GM12878 (cell line): ENCODE results near the gene PDE8B.

Experiments
- BRCA1 ChIP-seq: IDR thresholded peaks from 2 replicates; pipeline ENCODE4 v1.6.1; 2011; ENCODE audit warnings: low read depth, low read length, improper control_type of control experiment
- EGR1 ChIP-seq, 2 experiments: IDR thresholded peaks; 1 replicate in 1 of 2; 2 replicates in 1 of 2; pipeline ENCODE4 v1.6.1; 2011 to 2012; ENCODE audit warnings: low read depth in 2 of 2, low read length in 2 of 2, borderline replicate concordance in 1 of 2, mild to moderate bottlenecking in 1 of 2, moderate library complexity in 1 of 2
- ESRRA ChIP-seq: IDR thresholded peaks from 2 replicates; pipeline ENCODE4 v1.6.1; 2012; ENCODE audit warnings: mild to moderate bottlenecking, low read length, improper control_type of control experiment
- ETV6 ChIP-seq, 2 experiments: fragments of 450-650 bp in 1 of 2; IDR thresholded peaks in 1 of 2; conservative IDR thresholded peaks in 1 of 2; 2 replicates each; pipeline ENCODE4 v1.6.1; 2014; ENCODE audit warnings: antibody characterized with exemption in 1 of 2, borderline replicate concordance in 1 of 2, low read depth in 1 of 2, mild to moderate bottlenecking in 1 of 2, moderate library complexity in 1 of 2
- KDM1A ChIP-seq: fragments of 200-600 bp; sonication (generic); IDR thresholded peaks from 2 replicates; pipeline ENCODE4 v1.6.1; 2016; ENCODE audit warnings: borderline replicate concordance
- MTA2 ChIP-seq: fragments of 450-650 bp; IDR thresholded peaks from 2 replicates; pipeline ENCODE4 v1.6.1; 2016; ENCODE audit warnings: low read depth, mild to moderate bottlenecking, moderate library complexity
- MYC ChIP-seq: IDR thresholded peaks from 2 replicates; pipeline ENCODE4 v1.6.1; 2011; ENCODE audit warnings: mild to moderate bottlenecking, low read length, moderate library complexity, inconsistent platforms; ENCODE audit not compliant: insufficient read depth, insufficient replicate concordance, insufficient read length, severe bottlenecking
- NR2C2 ChIP-seq: IDR thresholded peaks from 2 replicates; pipeline ENCODE4 v1.6.1; 2011; ENCODE audit warnings: borderline replicate concordance, low read depth; ENCODE audit not compliant: control insufficient read depth, insufficient read length
- POLR2A ChIP-seq: IDR thresholded peaks from 2 replicates; pipeline ENCODE4 v1.6.1; 2011; ENCODE audit warnings: low read depth, mild to moderate bottlenecking, low read length
- POLR2AphosphoS5 ChIP-seq: IDR thresholded peaks from 2 replicates; pipeline ENCODE4 v1.6.1; 2011; ENCODE audit warnings: mild to moderate bottlenecking, low read length, inconsistent platforms
- SMAD1 ChIP-seq: fragments of 450-650 bp; IDR thresholded peaks from 2 replicates; pipeline ENCODE4 v1.6.1; 2018; ENCODE audit warnings: mild to moderate bottlenecking, low read depth; ENCODE audit not compliant: partially characterized antibody
- SMC3 ChIP-seq: IDR thresholded peaks from 2 replicates; pipeline ENCODE4 v1.6.1; 2011; ENCODE audit warnings: low read length, improper control_type of control experiment, borderline replicate concordance
- TBL1XR1 ChIP-seq: IDR thresholded peaks from 2 replicates; pipeline ENCODE4 v1.6.1; 2012; ENCODE audit warnings: low read depth, low read length, improper control_type of control experiment
- TF ChIP-seq, protein P1 (sequence below), 3 experiments: IDR thresholded peaks in 2 of 3; conservative IDR thresholded peaks in 1 of 3; 2 replicates each; pipeline ENCODE4 v1.5.1; 2011; ENCODE audit warnings: low read depth in 3 of 3, low read length in 3 of 3, mild to moderate bottlenecking in 3 of 3, control low read depth in 2 of 3, moderate library complexity in 2 of 3, inconsistent platforms in 1 of 3, mixed read lengths in 1 of 3; ENCODE audit not compliant: control insufficient read depth in 2 of 3, insufficient read depth in 1 of 3; ENCODE audit errors: extremely low read depth in 1 of 3

DNA sequence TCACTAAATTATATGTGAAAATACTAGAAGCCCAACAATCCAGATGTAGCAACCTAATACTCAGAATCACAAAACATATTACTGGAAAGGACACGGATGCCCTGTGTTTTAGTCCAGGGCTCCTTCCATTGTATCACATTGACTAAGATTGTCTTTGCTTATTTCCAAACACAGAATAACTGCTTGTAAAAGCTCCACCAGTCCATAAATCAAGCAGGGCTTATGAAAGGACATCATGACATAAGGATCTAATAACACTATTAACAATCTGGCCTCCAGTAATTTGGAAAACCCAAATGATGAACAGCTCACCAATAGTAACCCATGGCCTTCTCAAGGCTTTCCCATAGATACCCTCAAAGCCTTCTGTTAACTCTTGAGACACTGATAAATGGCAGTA is 241.9 kb downstream of the PDE8B start:
- TF ChIP-seq, protein P1, sequence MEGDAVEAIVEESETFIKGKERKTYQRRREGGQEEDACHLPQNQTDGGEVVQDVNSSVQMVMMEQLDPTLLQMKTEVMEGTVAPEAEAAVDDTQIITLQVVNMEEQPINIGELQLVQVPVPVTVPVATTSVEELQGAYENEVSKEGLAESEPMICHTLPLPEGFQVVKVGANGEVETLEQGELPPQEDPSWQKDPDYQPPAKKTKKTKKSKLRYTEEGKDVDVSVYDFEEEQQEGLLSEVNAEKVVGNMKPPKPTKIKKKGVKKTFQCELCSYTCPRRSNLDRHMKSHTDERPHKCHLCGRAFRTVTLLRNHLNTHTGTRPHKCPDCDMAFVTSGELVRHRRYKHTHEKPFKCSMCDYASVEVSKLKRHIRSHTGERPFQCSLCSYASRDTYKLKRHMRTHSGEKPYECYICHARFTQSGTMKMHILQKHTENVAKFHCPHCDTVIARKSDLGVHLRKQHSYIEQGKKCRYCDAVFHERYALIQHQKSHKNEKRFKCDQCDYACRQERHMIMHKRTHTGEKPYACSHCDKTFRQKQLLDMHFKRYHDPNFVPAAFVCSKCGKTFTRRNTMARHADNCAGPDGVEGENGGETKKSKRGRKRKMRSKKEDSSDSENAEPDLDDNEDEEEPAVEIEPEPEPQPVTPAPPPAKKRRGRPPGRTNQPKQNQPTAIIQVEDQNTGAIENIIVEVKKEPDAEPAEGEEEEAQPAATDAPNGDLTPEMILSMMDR (IDR thresholded peaks at IDR 0.05 in 2 of 3, conservative IDR thresholded peaks at IDR 0.05 in 1 of 3; ENCODE audit: control insufficient read depth in 2 of 3, extremely low read depth in 1 of 3, insufficient read depth in 1 of 3, low read depth in 3 of 3, low read length in 3 of 3) = no peak
- no peak for TF ChIP-seq KDM1A
- TF ChIP-seq NR2C2 = no peak
- no peak for TF ChIP-seq MYC
- TF ChIP-seq POLR2A = no peak
- no peak for TF ChIP-seq SMC3
- TF ChIP-seq SMAD1 = no peak
- TF ChIP-seq TBL1XR1 = no peak
- no peak for TF ChIP-seq ETV6 (conservative IDR thresholded peaks at IDR 0.05 in 1 of 2, IDR thresholded peaks at IDR 0.05 in 1 of 2; ENCODE audit: borderline replicate concordance in 1 of 2, low read depth in 1 of 2)
- TF ChIP-seq EGR1 (IDR thresholded peaks at IDR 0.05; ENCODE audit: borderline replicate concordance in 1 of 2, low read depth in 2 of 2, low read length in 2 of 2) = no peak
- no peak for TF ChIP-seq ESRRA
- no peak for TF ChIP-seq MTA2
- TF ChIP-seq POLR2AphosphoS5 = no peak
- no peak for TF ChIP-seq BRCA1
